ENCODE measurements around the gene ANXA4. TPM values are rescaled to one million over a fixed set of nuclear protein-coding genes. Genes with fewer than 3 reads are reported as not detected.

Gene ANXA4
- polyA plus RNA-seq, 1 experiment: 133 TPM

DNA sequence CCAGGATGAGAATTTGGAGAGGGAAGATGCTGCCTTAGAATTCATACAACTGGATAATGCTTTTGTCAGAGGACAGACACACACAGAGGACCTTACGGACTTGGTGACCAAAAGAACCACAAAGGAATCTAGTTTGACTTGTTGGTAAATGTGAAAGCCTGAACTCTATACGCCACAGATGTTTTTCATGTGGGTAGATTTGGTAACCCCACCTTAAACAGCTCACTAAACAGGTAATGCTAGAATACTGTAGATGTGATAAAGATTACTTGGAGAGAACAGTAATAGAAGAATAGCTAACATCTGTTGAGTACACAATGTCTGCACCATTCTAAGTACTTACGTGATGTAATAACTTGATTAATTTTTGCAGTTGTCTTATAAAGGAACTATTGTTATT lies 24.1 kb downstream of the ANXA4 start:
- no peak for DNase-seq (ENCODE audit: low read depth)
- H3K4me3 ChIP-seq (ENCODE audit: low read depth, low read length): no peak overlapping the region
- no peaks in the 10 kb centered on the region; the same call in 1 of the 2 replicates for H3K36me3 ChIP-seq (ENCODE audit: control insufficient read depth, insufficient read depth, low read length)
- POLR2A ChIA-PET: no interaction called here
- no peaks in the 10 kb centered on the region for H3K27me3 ChIP-seq (ENCODE audit: control insufficient read depth, insufficient read depth, low read length)
- CTCF ChIA-PET: interaction anchor here (0.9 kb wide), 1 partner anchor 11 kb away, joined by 3 read pairs; no protein-coding TSS in a partner anchor
- TF ChIP-seq, protein P1, sequence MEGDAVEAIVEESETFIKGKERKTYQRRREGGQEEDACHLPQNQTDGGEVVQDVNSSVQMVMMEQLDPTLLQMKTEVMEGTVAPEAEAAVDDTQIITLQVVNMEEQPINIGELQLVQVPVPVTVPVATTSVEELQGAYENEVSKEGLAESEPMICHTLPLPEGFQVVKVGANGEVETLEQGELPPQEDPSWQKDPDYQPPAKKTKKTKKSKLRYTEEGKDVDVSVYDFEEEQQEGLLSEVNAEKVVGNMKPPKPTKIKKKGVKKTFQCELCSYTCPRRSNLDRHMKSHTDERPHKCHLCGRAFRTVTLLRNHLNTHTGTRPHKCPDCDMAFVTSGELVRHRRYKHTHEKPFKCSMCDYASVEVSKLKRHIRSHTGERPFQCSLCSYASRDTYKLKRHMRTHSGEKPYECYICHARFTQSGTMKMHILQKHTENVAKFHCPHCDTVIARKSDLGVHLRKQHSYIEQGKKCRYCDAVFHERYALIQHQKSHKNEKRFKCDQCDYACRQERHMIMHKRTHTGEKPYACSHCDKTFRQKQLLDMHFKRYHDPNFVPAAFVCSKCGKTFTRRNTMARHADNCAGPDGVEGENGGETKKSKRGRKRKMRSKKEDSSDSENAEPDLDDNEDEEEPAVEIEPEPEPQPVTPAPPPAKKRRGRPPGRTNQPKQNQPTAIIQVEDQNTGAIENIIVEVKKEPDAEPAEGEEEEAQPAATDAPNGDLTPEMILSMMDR (IDR thresholded peaks at IDR 0.05; ENCODE audit: insufficient read depth, low read depth, low read length): no peak

DNA sequence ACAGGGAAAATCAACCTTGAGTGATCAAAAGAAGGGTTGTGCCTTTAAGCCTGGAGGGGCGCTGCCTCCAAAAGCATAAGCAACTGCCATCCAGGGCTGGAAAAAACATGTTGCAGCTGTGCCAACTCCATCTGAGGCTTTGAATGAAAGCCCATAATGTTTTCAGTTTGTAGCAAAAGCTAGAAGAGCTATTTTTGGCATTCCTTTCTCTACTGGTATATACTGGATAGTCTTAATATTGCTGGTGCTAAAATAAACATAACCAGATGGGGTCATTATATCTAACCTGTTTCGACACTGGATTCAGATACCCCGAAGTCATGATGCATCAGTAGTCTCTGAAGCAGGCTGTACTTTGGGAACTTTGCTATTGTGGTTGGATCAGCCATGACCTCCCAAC lies 25.1 kb downstream of the ANXA4 start:
- ChIA-PET CTCF (interaction anchor here (0.9 to 1.5 kb wide), 6 partner anchors 12 to 50 kb away, joined by 3 to 5 read pairs (median 3); no protein-coding TSS in a partner anchor), POLR2A (interaction anchor here (0.6 kb wide), 1 partner anchor 303 kb away, joined by 3 read pairs; no protein-coding TSS in a partner anchor)
- peak; percentile 75 for DNase-seq (ENCODE audit: low read depth)
- H3K27me3 ChIP-seq (ENCODE audit: control insufficient read depth, insufficient read depth, low read length): no peaks in the 10 kb centered on the region
- TF ChIP-seq, protein P1 (IDR thresholded peaks at IDR 0.05; ENCODE audit: insufficient read depth, low read depth, low read length): peak; percentile 43
- H3K4me3 ChIP-seq (ENCODE audit: low read depth, low read length): no peak overlapping the region
- no peaks in the 10 kb centered on the region; the same call in 1 of the 2 replicates for H3K36me3 ChIP-seq (ENCODE audit: control insufficient read depth, insufficient read depth, low read length)

DNA sequence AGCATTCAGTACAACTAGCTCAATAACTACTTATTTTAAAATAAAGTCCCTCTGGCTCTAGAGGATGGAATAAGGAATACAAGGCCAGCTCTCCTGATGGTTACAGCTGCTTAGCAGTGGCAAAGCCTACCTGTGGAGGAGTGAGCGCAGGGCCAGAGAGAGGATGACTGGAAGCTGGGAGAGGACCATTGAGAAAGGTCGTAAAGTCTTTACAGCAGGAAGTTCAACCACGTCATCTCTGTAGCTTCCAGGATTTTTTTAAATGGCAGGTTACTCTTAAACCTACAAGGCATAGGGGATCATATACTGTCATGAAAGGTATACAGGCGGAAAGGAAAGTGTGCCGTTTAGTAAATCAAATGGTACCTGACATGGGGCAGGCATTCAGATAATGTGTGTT lies 26.3 kb downstream of the ANXA4 start:
- no peak for DNase-seq (ENCODE audit: low read depth)
- TF ChIP-seq, protein P1 (IDR thresholded peaks at IDR 0.05; ENCODE audit: insufficient read depth, low read depth, low read length): no peak
- ChIA-PET POLR2A (no interaction called here), CTCF (interaction anchor here (1.2 kb wide), 1 partner anchor 24 kb away, joined by 3 read pairs; no protein-coding TSS in a partner anchor)
- Histone ChIP-seq H3K36me3 (ENCODE audit: control insufficient read depth, insufficient read depth, low read length) (no peaks in the 10 kb centered on the region; the same call in 1 of the 2 replicates), H3K27me3 (ENCODE audit: control insufficient read depth, insufficient read depth, low read length) (no peaks in the 10 kb centered on the region), H3K4me3 (ENCODE audit: low read depth, low read length) (no peak overlapping the region)

DNA sequence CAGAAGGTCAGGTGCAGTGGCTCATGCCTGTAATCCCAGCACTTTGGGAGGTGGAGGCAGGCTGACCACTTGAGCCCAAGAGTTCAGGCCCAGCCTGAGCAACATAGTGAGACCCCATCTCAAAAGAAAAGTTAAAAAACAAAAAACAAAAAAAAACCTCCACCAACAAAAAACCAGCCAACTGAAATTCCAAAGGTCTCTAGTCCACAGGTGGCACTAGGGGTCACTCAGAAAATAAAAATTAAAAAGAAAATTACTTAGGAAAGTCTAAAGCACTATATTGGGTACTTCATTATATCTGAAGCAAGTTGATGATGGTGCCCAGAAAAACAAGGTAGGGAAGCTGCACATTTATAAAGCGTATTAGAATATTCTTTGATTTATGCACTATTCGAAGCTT lies 26.9 kb downstream of the ANXA4 start:
- ChIA-PET CTCF (no interaction called here), POLR2A (no interaction called here)
- Histone ChIP-seq H3K36me3 (ENCODE audit: control insufficient read depth, insufficient read depth, low read length) (no peaks in the 10 kb centered on the region; the same call in 1 of the 2 replicates), H3K27me3 (ENCODE audit: control insufficient read depth, insufficient read depth, low read length) (no peaks in the 10 kb centered on the region), H3K4me3 (ENCODE audit: low read depth, low read length) (no peak overlapping the region)
- DNase-seq (ENCODE audit: low read depth): no peak
- TF ChIP-seq, protein P1 (IDR thresholded peaks at IDR 0.05; ENCODE audit: insufficient read depth, low read depth, low read length): no peak

DNA sequence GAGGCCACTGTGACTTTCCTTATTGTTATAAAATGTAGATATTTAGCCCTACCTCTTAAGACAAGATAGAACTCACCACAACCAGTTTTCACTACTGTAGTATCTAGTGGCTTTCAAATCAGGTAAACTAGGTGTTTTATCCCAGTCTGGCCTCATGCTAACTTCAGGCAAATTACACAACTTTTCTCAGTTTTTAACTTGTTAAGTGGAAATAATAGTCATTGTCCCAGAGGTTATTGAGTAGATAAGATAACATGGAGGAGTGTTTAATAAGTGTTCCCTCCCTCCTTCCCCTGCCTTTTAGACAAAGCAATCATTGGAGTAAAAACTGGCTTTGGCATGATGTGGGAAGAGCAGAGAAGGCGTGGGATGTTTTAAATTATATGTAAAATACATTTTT lies 27.3 kb downstream of the ANXA4 start:
- no peaks in the 10 kb centered on the region for H3K27me3 ChIP-seq (ENCODE audit: control insufficient read depth, insufficient read depth, low read length)
- TF ChIP-seq, protein P1 (IDR thresholded peaks at IDR 0.05; ENCODE audit: insufficient read depth, low read depth, low read length): no peak
- ChIA-PET POLR2A (no interaction called here), CTCF (no interaction called here)
- DNase-seq (ENCODE audit: low read depth): no peak
- H3K4me3 ChIP-seq (ENCODE audit: low read depth, low read length): no peak overlapping the region
- H3K36me3 ChIP-seq (ENCODE audit: control insufficient read depth, insufficient read depth, low read length): no peaks in the 10 kb centered on the region; the same call in 1 of the 2 replicates
